ENCODE measurements around the gene CKS1B.

The CKS1B gene

DNA sequence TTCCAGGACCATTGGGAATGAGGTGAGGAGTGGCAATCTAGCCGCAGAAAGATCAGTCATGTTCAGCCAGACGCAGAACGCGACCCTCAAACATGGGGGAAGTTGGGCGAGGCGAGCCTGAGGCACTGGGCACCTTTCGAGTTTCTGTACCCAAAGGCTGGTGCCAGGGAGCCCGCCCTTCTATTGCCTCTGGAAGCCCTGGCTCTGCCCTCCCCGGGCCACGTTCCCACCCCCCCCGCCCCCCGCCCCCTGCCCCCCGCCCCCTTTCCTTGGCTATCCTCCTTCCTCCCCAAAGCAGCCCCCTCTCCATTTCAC is 25.9 kb downstream of the CKS1B start (continued):
- TF ChIP-seq, protein P1, sequence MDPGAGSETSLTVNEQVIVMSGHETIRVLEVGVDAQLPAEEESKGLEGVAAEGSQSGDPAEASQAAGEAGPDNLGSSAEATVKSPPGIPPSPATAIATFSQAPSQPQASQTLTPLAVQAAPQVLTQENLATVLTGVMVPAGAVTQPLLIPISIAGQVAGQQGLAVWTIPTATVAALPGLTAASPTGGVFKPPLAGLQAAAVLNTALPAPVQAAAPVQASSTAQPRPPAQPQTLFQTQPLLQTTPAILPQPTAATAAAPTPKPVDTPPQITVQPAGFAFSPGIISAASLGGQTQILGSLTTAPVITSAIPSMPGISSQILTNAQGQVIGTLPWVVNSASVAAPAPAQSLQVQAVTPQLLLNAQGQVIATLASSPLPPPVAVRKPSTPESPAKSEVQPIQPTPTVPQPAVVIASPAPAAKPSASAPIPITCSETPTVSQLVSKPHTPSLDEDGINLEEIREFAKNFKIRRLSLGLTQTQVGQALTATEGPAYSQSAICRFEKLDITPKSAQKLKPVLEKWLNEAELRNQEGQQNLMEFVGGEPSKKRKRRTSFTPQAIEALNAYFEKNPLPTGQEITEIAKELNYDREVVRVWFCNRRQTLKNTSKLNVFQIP (CRISPR knock-in tag; IDR thresholded peaks at IDR 0.05; ENCODE audit: borderline replicate concordance, low read depth), result no peak
- TF ChIP-seq TOX (CRISPR knock-in tag; IDR thresholded peaks at IDR 0.05; ENCODE audit: borderline replicate concordance), result no peak
- TF ChIP-seq ZFP3 (CRISPR knock-in tag; IDR thresholded peaks at IDR 0.05), result no peak

DNA sequence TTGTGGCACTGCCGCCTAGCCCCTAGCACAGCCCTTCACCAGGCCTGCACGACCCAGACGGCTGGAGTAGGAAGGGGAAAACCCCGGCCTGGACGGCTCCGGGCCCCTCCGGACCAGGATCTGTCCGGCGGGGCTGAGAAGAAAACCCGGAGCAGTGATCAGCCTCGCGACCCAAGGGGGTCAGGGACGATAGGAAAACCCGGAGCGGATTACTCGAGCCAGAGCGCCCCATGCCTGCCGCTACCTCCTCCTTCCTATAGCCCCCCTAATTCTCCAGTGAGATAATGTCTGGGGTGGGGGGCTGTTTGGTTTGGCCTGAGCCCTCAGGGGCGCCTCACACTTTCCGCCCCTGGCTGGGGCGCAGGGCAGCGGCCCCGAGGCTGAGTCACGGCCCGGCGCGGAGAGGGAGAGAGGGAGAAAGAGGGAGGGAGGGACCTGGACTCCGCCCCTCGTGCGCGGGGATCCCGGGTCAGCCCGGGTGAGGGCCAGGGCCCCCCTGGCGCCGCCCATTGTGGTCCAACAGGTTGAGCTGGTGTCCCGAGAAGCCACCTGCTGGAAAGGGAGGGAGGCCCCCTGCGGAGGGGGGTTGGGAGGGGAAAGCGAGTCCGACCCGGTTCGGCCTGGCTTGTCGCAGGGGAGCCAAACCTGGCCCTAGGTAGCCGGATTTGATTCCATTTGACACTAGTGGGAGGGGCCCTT is 26.4 kb downstream of the CKS1B start:
- no peak for TF ChIP-seq ZC3H10 (CRISPR knock-in tag; IDR thresholded peaks at IDR 0.05)
- no peak for TF ChIP-seq SNAI2 (CRISPR knock-in tag; IDR thresholded peaks at IDR 0.05)
- TF ChIP-seq, protein P2, sequence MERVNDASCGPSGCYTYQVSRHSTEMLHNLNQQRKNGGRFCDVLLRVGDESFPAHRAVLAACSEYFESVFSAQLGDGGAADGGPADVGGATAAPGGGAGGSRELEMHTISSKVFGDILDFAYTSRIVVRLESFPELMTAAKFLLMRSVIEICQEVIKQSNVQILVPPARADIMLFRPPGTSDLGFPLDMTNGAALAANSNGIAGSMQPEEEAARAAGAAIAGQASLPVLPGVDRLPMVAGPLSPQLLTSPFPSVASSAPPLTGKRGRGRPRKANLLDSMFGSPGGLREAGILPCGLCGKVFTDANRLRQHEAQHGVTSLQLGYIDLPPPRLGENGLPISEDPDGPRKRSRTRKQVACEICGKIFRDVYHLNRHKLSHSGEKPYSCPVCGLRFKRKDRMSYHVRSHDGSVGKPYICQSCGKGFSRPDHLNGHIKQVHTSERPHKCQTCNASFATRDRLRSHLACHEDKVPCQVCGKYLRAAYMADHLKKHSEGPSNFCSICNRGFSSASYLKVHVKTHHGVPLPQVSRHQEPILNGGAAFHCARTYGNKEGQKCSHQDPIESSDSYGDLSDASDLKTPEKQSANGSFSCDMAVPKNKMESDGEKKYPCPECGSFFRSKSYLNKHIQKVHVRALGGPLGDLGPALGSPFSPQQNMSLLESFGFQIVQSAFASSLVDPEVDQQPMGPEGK (CRISPR knock-in tag; IDR thresholded peaks at IDR 0.05; ENCODE audit: borderline replicate concordance), result peak; percentile 89
- TF ChIP-seq, protein P3, sequence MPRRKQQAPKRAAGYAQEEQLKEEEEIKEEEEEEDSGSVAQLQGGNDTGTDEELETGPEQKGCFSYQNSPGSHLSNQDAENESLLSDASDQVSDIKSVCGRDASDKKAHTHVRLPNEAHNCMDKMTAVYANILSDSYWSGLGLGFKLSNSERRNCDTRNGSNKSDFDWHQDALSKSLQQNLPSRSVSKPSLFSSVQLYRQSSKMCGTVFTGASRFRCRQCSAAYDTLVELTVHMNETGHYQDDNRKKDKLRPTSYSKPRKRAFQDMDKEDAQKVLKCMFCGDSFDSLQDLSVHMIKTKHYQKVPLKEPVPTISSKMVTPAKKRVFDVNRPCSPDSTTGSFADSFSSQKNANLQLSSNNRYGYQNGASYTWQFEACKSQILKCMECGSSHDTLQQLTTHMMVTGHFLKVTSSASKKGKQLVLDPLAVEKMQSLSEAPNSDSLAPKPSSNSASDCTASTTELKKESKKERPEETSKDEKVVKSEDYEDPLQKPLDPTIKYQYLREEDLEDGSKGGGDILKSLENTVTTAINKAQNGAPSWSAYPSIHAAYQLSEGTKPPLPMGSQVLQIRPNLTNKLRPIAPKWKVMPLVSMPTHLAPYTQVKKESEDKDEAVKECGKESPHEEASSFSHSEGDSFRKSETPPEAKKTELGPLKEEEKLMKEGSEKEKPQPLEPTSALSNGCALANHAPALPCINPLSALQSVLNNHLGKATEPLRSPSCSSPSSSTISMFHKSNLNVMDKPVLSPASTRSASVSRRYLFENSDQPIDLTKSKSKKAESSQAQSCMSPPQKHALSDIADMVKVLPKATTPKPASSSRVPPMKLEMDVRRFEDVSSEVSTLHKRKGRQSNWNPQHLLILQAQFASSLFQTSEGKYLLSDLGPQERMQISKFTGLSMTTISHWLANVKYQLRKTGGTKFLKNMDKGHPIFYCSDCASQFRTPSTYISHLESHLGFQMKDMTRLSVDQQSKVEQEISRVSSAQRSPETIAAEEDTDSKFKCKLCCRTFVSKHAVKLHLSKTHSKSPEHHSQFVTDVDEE (CRISPR knock-in tag; IDR thresholded peaks at IDR 0.05), result peak; percentile 58; the same call in 1 of the 2 replicates
- peak; percentile 50; the same call in 1 of the 2 replicates for TF ChIP-seq GLIS3 (CRISPR knock-in tag; IDR thresholded peaks at IDR 0.05)
- no peak for TF ChIP-seq CSDC2 (CRISPR knock-in tag; IDR thresholded peaks at IDR 0.05)
- TF ChIP-seq BACH2 (CRISPR knock-in tag; IDR thresholded peaks at IDR 0.05; ENCODE audit: borderline replicate concordance), result no peak
- TF ChIP-seq, protein P4, sequence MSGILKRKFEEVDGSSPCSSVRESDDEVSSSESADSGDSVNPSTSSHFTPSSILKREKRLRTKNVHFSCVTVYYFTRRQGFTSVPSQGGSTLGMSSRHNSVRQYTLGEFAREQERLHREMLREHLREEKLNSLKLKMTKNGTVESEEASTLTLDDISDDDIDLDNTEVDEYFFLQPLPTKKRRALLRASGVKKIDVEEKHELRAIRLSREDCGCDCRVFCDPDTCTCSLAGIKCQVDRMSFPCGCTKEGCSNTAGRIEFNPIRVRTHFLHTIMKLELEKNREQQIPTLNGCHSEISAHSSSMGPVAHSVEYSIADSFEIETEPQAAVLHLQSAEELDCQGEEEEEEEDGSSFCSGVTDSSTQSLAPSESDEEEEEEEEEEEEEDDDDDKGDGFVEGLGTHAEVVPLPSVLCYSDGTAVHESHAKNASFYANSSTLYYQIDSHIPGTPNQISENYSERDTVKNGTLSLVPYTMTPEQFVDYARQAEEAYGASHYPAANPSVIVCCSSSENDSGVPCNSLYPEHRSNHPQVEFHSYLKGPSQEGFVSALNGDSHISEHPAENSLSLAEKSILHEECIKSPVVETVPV (CRISPR knock-in tag; IDR thresholded peaks at IDR 0.05), result no peak
- peak; percentile 53; the same call in 1 of the 2 replicates for TF ChIP-seq RARB (CRISPR knock-in tag; IDR thresholded peaks at IDR 0.05)
- TF ChIP-seq, protein P1 (CRISPR knock-in tag; IDR thresholded peaks at IDR 0.05; ENCODE audit: borderline replicate concordance, low read depth), result peak; percentile 95; the same call in 1 of the 2 replicates
- peak; percentile 69; the same call in 1 of the 2 replicates for TF ChIP-seq TOX (CRISPR knock-in tag; IDR thresholded peaks at IDR 0.05; ENCODE audit: borderline replicate concordance)
- peak; percentile 66 for ATAC-seq

DNA sequence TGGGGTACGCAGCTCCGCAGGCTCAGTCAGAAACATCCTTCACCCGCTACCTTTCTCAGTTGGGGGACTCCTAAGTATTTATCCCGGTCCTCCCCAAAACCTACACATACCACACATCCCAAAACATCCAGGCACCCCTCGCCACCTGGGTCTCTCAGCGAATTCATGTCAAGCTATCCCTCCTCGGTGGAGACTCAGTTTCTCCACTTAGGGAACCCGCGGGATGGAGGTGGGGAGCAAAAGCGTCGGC is 26.9 kb downstream of the CKS1B start:
- no peak; the same call in 2 of the 3 replicates for ATAC-seq
- TF ChIP-seq ESRRG (CRISPR knock-in tag; IDR thresholded peaks at IDR 0.05), result no peak
- TF ChIP-seq OSR1 (CRISPR knock-in tag; IDR thresholded peaks at IDR 0.05), result no peak
- TF ChIP-seq RARB (CRISPR knock-in tag; IDR thresholded peaks at IDR 0.05), result no peak
- no peak for TF ChIP-seq CSDC2 (CRISPR knock-in tag; IDR thresholded peaks at IDR 0.05)
- TF ChIP-seq, protein P3 (CRISPR knock-in tag; IDR thresholded peaks at IDR 0.05), result no peak
- TF ChIP-seq ZNF70 (CRISPR knock-in tag; IDR thresholded peaks at IDR 0.05), result no peak
- no peak for TF ChIP-seq ISL1 (CRISPR knock-in tag; IDR thresholded peaks at IDR 0.05)
- TF ChIP-seq GLIS3 (CRISPR knock-in tag; IDR thresholded peaks at IDR 0.05), result no peak
- no peak for TF ChIP-seq ARNTL (CRISPR knock-in tag; IDR thresholded peaks at IDR 0.05; ENCODE audit: borderline replicate concordance, low read depth)
- no peak for TF ChIP-seq SNAI2 (CRISPR knock-in tag; IDR thresholded peaks at IDR 0.05)
- TF ChIP-seq, protein P1 (CRISPR knock-in tag; IDR thresholded peaks at IDR 0.05; ENCODE audit: borderline replicate concordance, low read depth), result no peak
- TF ChIP-seq ZNF565 (CRISPR knock-in tag; conservative IDR thresholded peaks at IDR 0.05; ENCODE audit: low read depth), result no peak
- no peak for TF ChIP-seq PPARA (CRISPR knock-in tag; IDR thresholded peaks at IDR 0.05; ENCODE audit: borderline replicate concordance)
- TF ChIP-seq ZNF8 (CRISPR knock-in tag; IDR thresholded peaks at IDR 0.05), result no peak
- no peak for TF ChIP-seq TOX (CRISPR knock-in tag; IDR thresholded peaks at IDR 0.05; ENCODE audit: borderline replicate concordance)
